ENCODE data around the gene DRG2.

DNA sequence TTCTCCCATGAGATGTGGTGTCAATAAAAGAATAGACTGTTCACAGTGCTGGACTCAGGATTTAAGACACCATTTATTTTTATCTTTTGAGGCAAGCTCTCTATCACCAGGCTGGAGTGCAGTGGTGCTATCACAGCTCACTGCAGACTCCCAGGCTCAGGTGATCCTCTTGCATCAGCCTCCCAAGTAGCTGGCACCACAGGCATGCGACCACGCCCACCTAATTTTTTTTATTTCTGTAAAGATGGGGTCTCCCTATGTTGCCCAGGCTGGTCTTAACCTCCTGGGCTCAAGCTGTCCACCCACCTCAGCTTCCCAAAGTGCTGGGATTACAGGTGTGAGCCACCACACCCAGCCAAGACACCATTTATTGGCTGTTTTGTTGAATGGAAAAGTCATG, 18.6 kb upstream of the DRG2 start:
- TF ChIP-seq, protein P1, sequence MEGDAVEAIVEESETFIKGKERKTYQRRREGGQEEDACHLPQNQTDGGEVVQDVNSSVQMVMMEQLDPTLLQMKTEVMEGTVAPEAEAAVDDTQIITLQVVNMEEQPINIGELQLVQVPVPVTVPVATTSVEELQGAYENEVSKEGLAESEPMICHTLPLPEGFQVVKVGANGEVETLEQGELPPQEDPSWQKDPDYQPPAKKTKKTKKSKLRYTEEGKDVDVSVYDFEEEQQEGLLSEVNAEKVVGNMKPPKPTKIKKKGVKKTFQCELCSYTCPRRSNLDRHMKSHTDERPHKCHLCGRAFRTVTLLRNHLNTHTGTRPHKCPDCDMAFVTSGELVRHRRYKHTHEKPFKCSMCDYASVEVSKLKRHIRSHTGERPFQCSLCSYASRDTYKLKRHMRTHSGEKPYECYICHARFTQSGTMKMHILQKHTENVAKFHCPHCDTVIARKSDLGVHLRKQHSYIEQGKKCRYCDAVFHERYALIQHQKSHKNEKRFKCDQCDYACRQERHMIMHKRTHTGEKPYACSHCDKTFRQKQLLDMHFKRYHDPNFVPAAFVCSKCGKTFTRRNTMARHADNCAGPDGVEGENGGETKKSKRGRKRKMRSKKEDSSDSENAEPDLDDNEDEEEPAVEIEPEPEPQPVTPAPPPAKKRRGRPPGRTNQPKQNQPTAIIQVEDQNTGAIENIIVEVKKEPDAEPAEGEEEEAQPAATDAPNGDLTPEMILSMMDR (IDR thresholded peaks at IDR 0.05) = no peak
- no peak for TF ChIP-seq POLR2A (IDR thresholded peaks at IDR 0.05)
- no peak for TF ChIP-seq POLR2AphosphoS5 (IDR thresholded peaks at IDR 0.05)
- no peak for TF ChIP-seq EP300 (IDR thresholded peaks at IDR 0.05)
